Measurements from ENCODE around the gene INPP5A.

DNA sequence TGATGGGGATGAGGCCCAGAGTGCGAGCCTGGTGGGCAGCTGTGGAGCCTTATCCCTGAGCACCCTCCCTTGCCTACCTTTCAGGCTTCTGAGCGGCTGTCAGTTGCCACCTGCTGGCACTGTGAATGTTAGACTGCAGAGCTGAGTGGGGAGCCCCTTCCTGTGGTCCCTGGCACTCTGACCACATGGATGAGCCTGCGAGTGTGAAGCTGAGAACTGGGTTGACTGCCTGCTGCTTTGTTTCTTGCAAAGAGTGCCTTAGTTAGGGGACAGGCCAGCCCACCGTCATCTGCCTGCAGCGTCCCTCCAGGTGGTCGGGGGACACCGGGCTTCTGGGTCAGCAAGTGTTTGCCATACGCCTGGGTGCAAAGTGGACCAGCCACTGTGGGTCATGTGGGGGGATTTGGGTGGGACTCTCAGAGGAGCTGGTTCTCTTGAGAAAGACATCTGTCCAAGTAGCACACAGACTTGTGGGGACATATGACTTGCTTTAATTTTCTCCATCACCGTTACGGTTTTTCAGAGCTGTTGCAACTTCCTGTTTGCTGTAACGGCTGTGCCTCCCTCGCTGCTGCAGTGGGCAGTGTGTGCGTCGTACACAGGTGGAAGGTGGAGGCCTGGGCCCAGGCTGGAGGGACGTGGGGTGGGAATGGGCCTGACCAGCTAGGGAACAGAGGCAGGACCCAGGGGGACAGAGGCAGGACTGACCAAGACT, 13.7 kb downstream of the INPP5A start:
- TF ChIP-seq, protein P1, sequence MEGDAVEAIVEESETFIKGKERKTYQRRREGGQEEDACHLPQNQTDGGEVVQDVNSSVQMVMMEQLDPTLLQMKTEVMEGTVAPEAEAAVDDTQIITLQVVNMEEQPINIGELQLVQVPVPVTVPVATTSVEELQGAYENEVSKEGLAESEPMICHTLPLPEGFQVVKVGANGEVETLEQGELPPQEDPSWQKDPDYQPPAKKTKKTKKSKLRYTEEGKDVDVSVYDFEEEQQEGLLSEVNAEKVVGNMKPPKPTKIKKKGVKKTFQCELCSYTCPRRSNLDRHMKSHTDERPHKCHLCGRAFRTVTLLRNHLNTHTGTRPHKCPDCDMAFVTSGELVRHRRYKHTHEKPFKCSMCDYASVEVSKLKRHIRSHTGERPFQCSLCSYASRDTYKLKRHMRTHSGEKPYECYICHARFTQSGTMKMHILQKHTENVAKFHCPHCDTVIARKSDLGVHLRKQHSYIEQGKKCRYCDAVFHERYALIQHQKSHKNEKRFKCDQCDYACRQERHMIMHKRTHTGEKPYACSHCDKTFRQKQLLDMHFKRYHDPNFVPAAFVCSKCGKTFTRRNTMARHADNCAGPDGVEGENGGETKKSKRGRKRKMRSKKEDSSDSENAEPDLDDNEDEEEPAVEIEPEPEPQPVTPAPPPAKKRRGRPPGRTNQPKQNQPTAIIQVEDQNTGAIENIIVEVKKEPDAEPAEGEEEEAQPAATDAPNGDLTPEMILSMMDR (IDR thresholded peaks at IDR 0.05) = no peak
- TF ChIP-seq POLR2A (IDR thresholded peaks at IDR 0.05) = no peak

All from lower leg skin (tissue), 3 donors.